Smooth muscle cell (in vitro differentiated cells): ENCODE data around the gene COL4A3. TPM values are rescaled to one million over a fixed set of nuclear protein-coding genes. Genes with fewer than 3 reads are reported as not detected.

Source experiments
- DNase-seq: peaks from one replicate; lab custom pipeline; 2025; ENCODE audit not compliant: unreplicated experiment; lab: John Stamatoyannopoulos, UW
- H2AFZ ChIP-seq: fragments of 200-600 bp; sonication (generic); 2 replicates; pipeline ENCODE4 v1.6.0; 2016; ENCODE audit warnings: antibody characterized with exemption, low read depth, mild to moderate bottlenecking
- H3F3A ChIP-seq: fragments of 200-600 bp; sonication (generic); 2 replicates; pipeline ENCODE4 v1.6.0; 2017; ENCODE audit warnings: antibody characterized with exemption, low read depth
- H3K27ac ChIP-seq: fragments of 200-600 bp; sonication (generic); 2 replicates; pipeline ENCODE4 v1.5.1; 2016; ENCODE audit warnings: low read depth, mild to moderate bottlenecking
- H3K27me3 ChIP-seq: fragments of 200-600 bp; sonication (generic); 2 replicates; pipeline ENCODE4 v1.6.1; 2016; ENCODE audit warnings: low read depth, mild to moderate bottlenecking
- H3K36me3 ChIP-seq: fragments of 200-600 bp; sonication (generic); 2 replicates; pipeline ENCODE4 v1.5.1; 2016; ENCODE audit warnings: low read depth
- H3K4me1 ChIP-seq: fragments of 200-600 bp; sonication (generic); 2 replicates; pipeline ENCODE4 v1.5.1; 2016; ENCODE audit warnings: low read depth
- H3K4me2 ChIP-seq: fragments of 200-600 bp; sonication (generic); 2 replicates; pipeline ENCODE4 v1.6.0; 2016; ENCODE audit warnings: mild to moderate bottlenecking
- H3K4me3 ChIP-seq: fragments of 200-600 bp; sonication (generic); 2 replicates; pipeline ENCODE4 v1.5.1; 2016; ENCODE audit warnings: mild to moderate bottlenecking
- H3K79me2 ChIP-seq: fragments of 200-600 bp; sonication (generic); 2 replicates; pipeline ENCODE4 v1.6.0; 2016; ENCODE audit warnings: low read depth, mild to moderate bottlenecking
- H3K9ac ChIP-seq: fragments of 200-600 bp; sonication (generic); 2 replicates; pipeline ENCODE4 v1.6.0; 2016; ENCODE audit warnings: low read depth
- H3K9me3 ChIP-seq: fragments of 200-600 bp; sonication (generic); replicated peaks from 2 replicates; pipeline ENCODE4 v1.5.1; 2016; ENCODE audit warnings: low read depth
- H4K20me1 ChIP-seq: fragments of 200-600 bp; sonication (generic); 2 replicates; pipeline ENCODE4 v1.6.0; 2016; ENCODE audit warnings: low read depth
- WGBS: methylation state at CpG from one replicate; pipeline ENCODE4 v1.1.7; 2016; ENCODE audit warnings: low lambda C conversion rate; 5-methylcytosine and 5-hydroxymethylcytosine counted together
- polyA plus RNA-seq: library from polyadenylated mRNA; unstranded; fragments of >200 nt; fragmentation: Nextera tagmentation; extraction: Ambion mirVana; gene quantifications from 2 replicates; pipeline ENCODE4 v1.2.1, GENCODE V29; 2016
- total RNA-seq: library from RNA; depleted of rRNA; stranded (reverse); fragments of >200 nt; gene quantifications from 2 replicates; pipeline ENCODE4 v1.2.3, GENCODE V29; 2014
- TF ChIP-seq, protein P1 (sequence below): fragments of 200-600 bp; sonication (generic); IDR thresholded peaks from 2 replicates; pipeline ENCODE4 v1.5.1; 2017; ENCODE audit warnings: borderline replicate concordance, mild to moderate bottlenecking, antibody characterized with exemption; ENCODE audit not compliant: insufficient read depth, poor library complexity, severe bottlenecking

The COL4A3 gene
- total and polyA plus RNA-seq, 2 experiments from 2014 or later: not detected

DNA sequence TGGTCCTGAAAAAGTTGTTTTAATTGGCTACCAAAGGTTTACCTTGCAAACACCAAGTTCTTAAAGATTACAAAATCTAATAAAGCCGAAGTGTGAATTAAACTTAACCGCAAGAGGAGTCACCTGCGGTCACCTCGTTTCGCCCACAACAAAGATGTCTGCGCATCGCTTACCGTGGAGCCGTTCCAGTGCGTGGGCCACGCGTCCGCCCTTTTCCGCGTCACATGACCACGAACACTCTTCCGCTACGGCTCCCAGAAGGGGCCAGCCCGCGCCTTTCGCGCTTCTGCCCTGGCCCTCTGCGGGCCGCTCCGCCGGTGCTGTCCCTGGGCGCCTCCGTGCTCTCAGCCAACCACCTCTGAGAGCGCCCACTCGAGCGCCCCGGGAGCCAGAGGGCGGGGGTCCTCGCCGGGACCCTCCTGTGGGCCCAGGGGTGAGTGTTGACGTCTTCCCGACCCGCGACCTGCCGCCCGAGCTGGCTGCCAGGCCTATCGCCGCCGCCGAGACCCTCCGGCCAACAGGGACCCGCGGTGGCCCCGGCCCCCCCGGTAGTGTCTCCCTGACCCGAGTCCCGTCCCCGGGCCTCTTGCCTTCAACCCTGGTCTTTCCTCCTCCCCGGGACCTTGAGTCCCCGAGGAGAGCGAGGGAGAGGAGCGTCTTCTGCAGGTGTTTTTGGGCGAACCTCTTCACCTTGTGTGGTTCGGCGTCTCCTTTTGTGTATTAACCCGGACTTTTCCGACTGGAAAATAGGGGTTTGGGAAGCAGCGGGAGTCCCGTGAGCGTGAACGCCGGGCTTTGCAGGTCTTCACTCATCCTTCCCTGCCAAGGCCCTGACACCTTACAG is 160.8 kb downstream of the COL4A3 start, which contains the start of gene MFF:
MFF (plus strand) TSS at position 257 of the 844 bp plus-strand sequence. CDS start 5,415 bp downstream, outside the sequence.
- Histone ChIP-seq H3K79me2 (peaks cover 39% of the 10 kb centered on the region), H3K27me3 (no peaks in the 10 kb centered on the region), H4K20me1 (peaks cover 12% of the 10 kb centered on the region), H3K27ac (peak within 1 kb of the TSS; percentile 69), H3K4me3 (peak within 1 kb of the TSS; percentile 72), H3K36me3 (peaks cover 3% of the 10 kb centered on the region), H3K9me3 (no peaks in the 10 kb centered on the region), H3K4me1 (peaks cover 7% of the 10 kb centered on the region), H3K4me2 (peak within 1 kb of the TSS; percentile 82), H3F3A (no peaks in the 10 kb centered on the region), H3K9ac (peak within 1 kb of the TSS; percentile 85), H2AFZ (peak within 1 kb of the TSS; percentile 96)
- WGBS: 1% methylated on average over 53 of the region's 67 CpGs
- TF ChIP-seq, protein P1, sequence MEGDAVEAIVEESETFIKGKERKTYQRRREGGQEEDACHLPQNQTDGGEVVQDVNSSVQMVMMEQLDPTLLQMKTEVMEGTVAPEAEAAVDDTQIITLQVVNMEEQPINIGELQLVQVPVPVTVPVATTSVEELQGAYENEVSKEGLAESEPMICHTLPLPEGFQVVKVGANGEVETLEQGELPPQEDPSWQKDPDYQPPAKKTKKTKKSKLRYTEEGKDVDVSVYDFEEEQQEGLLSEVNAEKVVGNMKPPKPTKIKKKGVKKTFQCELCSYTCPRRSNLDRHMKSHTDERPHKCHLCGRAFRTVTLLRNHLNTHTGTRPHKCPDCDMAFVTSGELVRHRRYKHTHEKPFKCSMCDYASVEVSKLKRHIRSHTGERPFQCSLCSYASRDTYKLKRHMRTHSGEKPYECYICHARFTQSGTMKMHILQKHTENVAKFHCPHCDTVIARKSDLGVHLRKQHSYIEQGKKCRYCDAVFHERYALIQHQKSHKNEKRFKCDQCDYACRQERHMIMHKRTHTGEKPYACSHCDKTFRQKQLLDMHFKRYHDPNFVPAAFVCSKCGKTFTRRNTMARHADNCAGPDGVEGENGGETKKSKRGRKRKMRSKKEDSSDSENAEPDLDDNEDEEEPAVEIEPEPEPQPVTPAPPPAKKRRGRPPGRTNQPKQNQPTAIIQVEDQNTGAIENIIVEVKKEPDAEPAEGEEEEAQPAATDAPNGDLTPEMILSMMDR: no peak
- peak; percentile 48 for DNase-seq

DNA sequence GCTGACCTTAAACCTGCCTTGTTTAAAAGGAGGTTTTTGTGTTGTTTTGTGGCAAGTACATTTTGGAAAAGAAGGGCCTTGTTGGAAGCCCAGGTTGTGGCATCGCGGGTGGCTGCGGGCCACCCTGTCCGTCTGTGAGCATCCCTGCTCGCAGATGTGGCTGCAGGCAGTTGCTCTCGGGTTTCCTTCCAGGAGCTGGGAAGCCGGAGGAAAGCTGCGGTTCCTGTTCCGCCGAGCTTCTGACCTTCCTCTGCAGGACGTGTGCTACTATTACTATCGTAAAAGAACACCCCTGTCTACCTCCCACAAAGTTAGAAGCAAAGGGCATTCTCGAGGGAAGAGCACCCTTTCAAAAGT is 161.4 kb downstream of the COL4A3 start:
- TF ChIP-seq, protein P1: no peak
- H3F3A ChIP-seq: no peaks in the 10 kb centered on the region
- peak overlapping the region; percentile 85 for H3K9ac ChIP-seq
- DNase-seq: peak; percentile 26
- H4K20me1 ChIP-seq: peaks cover 12% of the 10 kb centered on the region
- peak overlapping the region; percentile 96 for H2AFZ ChIP-seq
- no peaks in the 10 kb centered on the region for H3K9me3 ChIP-seq
- H3K4me1 ChIP-seq: peaks cover 7% of the 10 kb centered on the region
- peak overlapping the region; percentile 72 for H3K4me3 ChIP-seq
- WGBS: under 1% methylated on average over 13 of the region's 13 CpGs
- H3K36me3 ChIP-seq: peaks cover 9% of the 10 kb centered on the region
- H3K27ac ChIP-seq: peak overlapping the region; percentile 69
- H3K27me3 ChIP-seq: no peaks in the 10 kb centered on the region
- H3K79me2 ChIP-seq: peaks cover 45% of the 10 kb centered on the region
- H3K4me2 ChIP-seq: peak overlapping the region; percentile 82

DNA sequence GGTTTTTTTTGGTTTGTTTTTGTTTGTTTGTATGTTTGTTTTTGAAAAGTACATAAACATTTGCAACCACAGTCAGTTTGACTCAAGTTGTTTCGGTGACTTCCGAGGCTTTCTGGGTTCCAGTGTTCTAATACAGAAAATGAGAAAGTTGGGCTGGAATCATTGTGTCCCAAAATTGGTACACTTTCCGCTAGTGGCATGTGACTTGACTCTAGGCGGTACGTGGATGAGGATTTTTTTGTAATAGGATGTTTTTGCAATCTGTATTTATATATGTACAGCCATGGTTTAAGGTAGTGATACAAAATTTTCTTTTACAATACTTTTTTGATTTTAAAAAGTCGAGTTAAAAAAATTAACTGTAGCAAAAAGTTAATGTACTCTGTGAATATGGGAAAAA is 162.4 kb downstream of the COL4A3 start:
- TF ChIP-seq, protein P1: no peak
- Histone ChIP-seq H3K79me2 (peaks cover 52% of the 10 kb centered on the region), H3K4me1 (peaks cover 7% of the 10 kb centered on the region), H2AFZ (no peak overlapping the region), H3K4me3 (peak overlapping the region; percentile 72), H3K4me2 (peak overlapping the region; percentile 82), H3K9me3 (no peaks in the 10 kb centered on the region), H3F3A (no peaks in the 10 kb centered on the region), H3K9ac (no peak overlapping the region), H3K36me3 (peaks cover 15% of the 10 kb centered on the region), H3K27ac (no peak overlapping the region), H3K27me3 (no peaks in the 10 kb centered on the region), H4K20me1 (peaks cover 12% of the 10 kb centered on the region)
- no peak for DNase-seq
- 91% methylated on average over 6 of the region's 6 CpGs for WGBS
